HG03521 (cell line): ENCODE results near the gene LARP6.

Source experiments
- ATAC-seq: cut with Tn5 transposase; IDR thresholded peaks from one replicate; pipeline ENCODE4 v1.9.1; 2021; ENCODE audit warnings: mild to moderate bottlenecking, moderate library complexity; ENCODE audit not compliant: unreplicated experiment

The LARP6 gene

DNA sequence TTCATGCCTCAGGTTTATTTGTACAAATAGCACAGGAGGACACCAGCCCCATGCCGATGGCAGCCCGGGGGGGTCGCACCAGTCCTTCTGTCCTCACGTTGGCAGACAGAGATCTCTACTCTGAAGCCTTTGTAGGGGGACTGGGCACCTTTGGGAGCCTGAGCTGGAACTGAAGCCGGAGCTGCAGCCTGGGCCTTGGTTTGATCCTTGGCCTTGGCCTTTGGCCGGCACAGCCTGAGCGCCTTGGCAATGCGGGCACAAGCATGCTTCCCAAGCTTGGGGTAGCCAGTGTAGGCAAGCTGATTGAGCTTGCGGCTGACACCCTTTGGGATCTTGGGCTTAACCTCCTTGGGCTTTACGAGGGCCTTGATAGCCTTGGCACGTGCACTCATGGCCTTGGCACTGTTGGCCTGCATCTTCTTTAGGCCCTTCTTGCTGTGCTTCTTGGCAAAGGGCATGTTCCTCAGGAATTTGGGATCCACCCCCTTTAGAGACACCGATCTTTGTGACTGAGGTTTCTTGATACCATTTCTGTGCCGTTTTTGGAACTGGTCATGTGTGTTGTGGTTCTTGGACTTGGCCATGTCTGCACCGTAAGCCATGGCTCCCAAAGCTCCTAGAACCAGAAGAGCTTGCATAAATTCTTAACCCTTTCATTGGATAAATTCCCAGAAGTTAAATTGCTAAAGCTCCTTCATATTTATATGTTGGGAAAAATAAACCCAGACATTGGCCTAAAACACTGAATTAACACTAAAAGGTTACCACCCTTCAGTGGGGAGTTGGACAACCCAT, 57.2 kb downstream of the LARP6 start:
- no peak for ATAC-seq

DNA sequence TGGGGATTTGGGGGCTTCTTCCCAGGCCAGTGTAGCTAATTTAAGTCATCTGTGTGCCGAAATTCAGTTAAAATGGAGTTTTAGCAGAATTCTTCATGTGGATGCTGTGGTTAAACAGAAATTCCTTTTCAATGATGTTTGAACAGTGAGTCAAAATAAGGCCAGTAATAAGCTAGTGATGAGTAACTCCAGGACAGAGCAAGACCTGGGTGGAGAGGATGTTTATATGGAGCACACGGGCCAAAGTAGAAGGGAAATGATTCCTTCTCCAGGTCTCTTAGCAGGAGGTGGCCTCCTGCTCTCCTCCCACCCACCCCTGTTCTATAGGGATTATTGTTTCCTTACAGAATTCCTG, 58.7 kb downstream of the LARP6 start:
- no peak for ATAC-seq

DNA sequence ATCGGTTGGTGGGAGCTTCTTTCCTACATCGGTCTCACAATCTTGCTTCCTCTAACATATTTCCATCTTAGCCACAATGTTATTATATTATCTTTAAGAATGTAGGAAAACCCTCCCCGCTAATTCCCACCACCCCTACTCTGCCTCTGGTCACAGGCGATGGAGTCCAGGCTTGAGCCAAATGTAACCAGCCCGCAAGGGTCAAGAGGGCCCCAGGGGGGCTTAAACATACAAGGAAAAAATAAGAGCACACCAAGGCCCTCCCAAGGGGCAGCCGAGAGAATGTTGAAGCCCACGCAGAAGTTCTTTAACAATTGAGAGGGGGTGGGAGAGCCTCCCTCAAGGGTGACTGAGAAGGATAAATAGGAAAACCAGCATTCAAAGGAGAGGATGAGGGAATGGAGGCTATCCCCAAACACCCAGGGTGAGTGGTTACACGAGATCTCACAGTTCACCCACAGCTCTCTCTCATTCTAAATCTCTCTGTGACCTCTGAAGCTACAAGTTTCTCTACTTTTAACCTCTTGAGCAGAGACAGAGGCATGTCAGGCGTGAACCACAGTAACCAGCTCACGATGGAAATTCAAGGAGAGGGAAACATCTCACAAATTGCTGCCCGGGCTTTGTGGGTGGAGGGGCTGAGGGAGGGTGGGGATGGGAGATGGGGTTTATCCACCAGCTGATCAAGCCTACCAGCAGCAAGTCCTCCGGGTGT, 59.2 kb downstream of the LARP6 start:
- no peak for ATAC-seq

DNA sequence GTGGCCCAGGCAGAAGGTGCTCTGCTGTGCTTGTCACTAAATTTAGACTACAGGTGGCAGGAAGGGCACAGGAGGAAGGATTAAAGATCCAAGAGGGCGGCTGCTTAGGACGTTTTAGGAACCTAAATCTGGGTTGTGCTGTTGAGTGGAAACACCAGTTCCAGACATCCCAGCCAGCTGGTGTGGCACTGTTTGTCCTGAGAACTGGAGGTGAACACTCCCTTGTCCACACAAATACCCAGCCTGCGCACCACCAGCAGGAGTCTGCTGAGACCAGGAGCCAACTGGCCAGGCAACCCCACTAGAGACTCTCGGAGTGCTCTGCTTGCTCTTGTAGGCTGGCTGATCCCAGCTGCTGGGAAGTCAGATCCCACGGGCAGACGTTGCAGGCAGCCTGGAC, 60.3 kb downstream of the LARP6 start:
- ATAC-seq: no peak

DNA sequence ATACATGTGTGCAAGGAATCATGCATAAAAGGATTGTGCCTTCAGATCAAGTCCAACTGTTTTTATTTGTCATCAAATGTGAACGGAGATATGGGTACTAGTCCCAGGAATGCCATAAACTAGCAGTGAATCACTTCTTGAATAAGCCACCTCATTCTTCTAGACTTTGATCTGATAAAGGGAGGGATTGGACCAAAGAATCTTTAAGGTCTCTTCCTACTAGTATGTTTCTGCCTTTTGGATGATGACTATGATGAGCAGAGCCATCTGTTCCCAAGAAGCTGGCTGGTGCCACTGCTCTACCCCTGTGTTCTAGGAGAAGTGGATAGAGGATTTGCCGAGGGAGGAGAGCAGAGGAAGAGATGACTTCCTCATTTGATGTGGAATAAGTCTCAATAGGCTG, 61.8 kb downstream of the LARP6 start:
- no peak for ATAC-seq

DNA sequence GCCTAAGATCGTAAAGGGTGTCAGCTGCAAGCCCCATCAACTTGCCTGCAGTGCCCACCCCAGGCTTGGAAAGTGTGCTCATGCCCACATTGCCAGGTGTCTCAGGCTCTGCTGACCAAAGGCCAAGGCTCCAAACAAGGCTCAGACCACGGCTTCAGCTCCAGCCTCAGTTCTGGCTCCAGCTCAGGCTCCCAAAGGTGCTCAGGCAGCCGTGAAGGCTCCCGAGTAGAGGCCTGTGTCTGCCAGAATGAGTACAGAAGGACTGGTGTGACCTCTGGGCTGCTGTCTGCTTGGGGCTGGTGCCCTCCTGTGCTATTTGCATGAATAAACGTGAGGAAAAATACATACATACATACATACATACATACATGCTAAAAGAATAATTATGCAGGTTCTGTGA, 62.7 kb downstream of the LARP6 start:
- no peak for ATAC-seq

DNA sequence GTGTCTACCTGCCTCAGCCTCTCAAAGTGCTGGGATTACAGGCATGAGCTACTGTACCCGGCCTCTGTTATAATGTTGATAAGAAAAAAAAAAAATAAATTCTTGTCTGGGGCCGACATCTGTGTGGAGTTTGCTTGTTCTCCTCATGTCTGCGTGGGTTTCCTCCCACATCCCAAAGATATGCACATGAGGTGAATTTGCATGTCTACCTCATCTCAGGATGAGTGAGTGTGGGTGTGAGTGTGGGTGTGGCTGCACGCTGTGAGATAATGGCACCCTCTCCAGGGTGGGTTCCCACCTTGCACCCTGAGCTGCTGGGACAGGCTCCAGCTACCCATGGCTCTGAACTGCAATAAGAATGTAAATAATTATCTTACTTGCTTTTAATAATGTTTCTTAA, 64.7 kb downstream of the LARP6 start:
- ATAC-seq: no peak

DNA sequence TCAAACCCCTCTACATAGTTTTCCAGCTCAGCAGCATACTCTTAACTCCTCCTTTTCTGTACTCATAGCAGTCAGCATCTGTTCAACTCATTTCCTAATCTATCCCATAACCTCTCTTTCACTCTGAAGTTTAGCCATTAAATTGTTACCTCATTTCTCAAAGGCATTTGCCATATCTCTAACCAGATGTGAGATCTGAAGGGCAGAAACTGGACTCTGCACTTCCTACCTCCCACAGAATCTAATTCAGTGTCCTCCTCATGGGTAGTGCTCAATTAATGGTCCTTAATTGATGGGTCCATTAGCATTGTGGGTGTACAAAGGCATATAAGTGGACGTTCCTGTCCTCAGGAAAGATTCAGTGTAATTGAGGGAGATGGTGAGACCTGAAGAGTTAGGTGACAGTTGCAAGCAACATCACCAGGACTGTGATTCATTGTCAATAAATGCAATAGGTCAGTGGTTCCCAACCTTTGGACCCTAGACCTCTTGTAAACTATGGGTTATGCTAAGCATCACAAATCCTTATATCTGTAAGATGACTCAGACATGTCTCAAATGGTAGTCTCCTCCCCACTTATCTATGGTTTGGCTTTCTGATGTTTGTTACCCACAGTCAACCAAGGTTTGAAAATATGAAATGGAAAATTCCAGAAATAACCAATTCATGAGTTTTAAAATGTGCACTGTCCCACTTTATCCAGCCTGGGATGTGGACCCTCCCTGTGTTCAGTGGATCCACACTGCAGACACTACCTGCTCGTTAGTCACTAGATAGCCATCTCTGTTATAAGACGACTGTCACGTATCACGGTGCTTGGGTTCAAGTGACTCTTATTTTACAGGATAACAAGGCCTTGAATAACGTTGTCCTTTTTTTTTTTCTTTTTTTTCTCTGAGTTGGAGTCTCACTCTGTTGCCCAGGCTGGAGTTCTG, 65.6 kb downstream of the LARP6 start:
- ATAC-seq: no peak

DNA sequence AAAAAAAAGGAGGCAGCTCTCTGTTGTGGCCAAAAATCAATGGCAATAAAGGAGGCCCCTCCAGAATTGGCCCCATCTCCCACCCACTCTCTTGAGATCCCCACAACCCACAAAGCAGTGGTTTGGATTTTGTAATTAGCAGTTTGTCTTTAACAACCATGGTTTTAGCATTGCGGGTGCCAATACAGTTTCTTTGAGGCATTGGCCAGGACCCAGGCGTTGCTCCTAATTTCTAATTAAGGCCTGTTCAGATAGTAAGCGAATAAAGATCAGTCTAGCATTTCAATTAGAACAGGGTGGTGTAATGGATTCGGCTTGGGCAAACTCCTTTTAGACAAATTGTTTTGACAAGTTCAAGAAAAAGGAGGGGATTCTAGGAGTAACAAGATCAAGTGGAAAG, 67.0 kb downstream of the LARP6 start:
- ATAC-seq: no peak

DNA sequence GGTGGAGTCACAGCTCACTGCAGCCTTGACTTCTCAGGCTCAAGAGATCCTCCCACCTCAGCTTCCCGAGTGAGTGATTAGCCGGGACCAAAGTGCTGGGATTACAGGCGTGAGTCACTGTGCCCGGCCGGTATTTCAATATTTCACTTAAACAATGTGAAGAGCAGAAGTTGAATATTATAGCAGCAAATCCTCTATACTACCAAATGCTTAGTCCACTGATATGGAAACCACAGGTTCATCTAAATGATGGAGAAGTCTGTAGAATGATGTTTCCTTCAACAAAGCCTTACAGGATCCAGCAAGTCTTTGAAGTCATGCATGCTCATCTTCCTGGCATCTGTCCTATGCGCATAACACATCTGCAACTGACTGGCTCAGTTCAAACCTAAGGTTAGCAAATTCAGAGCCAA, 70.3 kb downstream of the LARP6 start:
- no peak for ATAC-seq

DNA sequence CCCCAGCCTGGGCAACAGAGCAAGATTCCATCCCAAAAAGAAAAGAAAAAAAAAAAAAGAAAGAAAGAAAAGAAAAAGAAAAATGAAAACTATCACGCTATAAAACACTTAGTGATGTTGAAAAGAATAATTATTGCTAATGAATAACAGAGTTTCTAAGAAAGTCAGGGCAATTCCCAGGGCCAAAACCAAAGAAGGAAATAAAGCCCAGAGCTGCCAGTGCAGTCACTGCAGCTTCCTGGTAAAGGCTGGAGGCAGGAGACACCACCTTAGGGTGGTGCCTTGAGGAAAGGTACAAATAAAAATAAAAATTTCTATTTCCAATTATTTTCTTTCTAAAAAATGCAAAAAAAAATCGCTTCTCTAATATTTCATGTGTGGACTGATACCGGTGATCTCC, 70.9 kb downstream of the LARP6 start:
- ATAC-seq: no peak

DNA sequence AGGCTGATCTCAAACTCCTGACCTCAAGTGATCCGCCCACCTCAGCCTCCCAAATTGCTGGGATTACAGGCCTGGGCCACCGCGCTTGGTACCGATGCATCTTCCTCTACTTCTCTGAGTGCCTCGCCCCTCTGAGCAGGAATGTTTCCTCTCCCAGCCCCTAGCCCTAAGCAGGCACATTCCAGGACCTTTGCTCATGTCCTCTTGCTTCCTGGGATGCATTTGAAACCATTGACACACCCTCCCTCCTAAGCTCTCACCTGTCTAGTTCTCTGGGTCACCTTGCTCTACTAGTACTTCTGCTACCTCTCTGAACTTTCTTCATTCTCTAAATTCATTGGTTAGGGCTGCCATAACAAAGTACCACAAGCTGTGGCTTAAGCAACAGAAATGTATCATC, 72.7 kb downstream of the LARP6 start:
- ATAC-seq: no peak
